ENCODE measurements around the gene PSME2. TPM values are rescaled to one million over a fixed set of nuclear protein-coding genes. Genes with fewer than 3 reads are reported as not detected.

The PSME2 gene
- polyA plus RNA-seq, 1 donor from 2014 or later = 73.3 TPM

GRCh38 chr14:24151404-24152080 is 5.1 kb upstream of the PSME2 start:
- Histone ChIP-seq H3K79me2 (replicated peaks; ENCODE audit: insufficient read depth, low read length) (peaks cover 9% of the 10 kb centered on the region), H3K4me2 (ENCODE audit: low read length) (no peak overlapping the region), H3F3A (ENCODE audit: insufficient read depth, low read length, poor library complexity, severe bottlenecking) (no peaks in the 10 kb centered on the region), H3K4me3 (ENCODE audit: low read length) (no peak overlapping the region), H3K36me3 (ENCODE audit: insufficient read depth, low read length) (no peaks in the 10 kb centered on the region), H3K9me3 (ENCODE audit: low read length) (no peaks in the 10 kb centered on the region), H2AFZ (ENCODE audit: low read depth, low read length) (no peak overlapping the region), H3K9me2 (ENCODE audit: insufficient read depth, low read length) (no peaks in the 10 kb centered on the region), H3K9ac (ENCODE audit: low read length) (no peak overlapping the region), H4K20me1 (ENCODE audit: insufficient read depth) (no peaks in the 10 kb centered on the region), H3K27me3 (ENCODE audit: insufficient read depth, low read depth, low read length) (no peaks in the 10 kb centered on the region), H3K27ac (ENCODE audit: low read length) (no peak overlapping the region)
- TF ChIP-seq, protein P1, sequence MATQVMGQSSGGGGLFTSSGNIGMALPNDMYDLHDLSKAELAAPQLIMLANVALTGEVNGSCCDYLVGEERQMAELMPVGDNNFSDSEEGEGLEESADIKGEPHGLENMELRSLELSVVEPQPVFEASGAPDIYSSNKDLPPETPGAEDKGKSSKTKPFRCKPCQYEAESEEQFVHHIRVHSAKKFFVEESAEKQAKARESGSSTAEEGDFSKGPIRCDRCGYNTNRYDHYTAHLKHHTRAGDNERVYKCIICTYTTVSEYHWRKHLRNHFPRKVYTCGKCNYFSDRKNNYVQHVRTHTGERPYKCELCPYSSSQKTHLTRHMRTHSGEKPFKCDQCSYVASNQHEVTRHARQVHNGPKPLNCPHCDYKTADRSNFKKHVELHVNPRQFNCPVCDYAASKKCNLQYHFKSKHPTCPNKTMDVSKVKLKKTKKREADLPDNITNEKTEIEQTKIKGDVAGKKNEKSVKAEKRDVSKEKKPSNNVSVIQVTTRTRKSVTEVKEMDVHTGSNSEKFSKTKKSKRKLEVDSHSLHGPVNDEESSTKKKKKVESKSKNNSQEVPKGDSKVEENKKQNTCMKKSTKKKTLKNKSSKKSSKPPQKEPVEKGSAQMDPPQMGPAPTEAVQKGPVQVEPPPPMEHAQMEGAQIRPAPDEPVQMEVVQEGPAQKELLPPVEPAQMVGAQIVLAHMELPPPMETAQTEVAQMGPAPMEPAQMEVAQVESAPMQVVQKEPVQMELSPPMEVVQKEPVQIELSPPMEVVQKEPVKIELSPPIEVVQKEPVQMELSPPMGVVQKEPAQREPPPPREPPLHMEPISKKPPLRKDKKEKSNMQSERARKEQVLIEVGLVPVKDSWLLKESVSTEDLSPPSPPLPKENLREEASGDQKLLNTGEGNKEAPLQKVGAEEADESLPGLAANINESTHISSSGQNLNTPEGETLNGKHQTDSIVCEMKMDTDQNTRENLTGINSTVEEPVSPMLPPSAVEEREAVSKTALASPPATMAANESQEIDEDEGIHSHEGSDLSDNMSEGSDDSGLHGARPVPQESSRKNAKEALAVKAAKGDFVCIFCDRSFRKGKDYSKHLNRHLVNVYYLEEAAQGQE (IDR thresholded peaks at IDR 0.05; ENCODE audit: borderline replicate concordance) = no peak
- TF ChIP-seq EP300 (conservative IDR thresholded peaks at IDR 0.05; ENCODE audit: poor library complexity, severe bottlenecking) = no peak
- TF ChIP-seq POLR2AphosphoS5 (IDR thresholded peaks at IDR 0.05) = no peak
- TF ChIP-seq RAD21 (conservative IDR thresholded peaks at IDR 0.05) = no peak
- no peak for TF ChIP-seq EZH2 (IDR thresholded peaks at IDR 0.05; ENCODE audit: borderline replicate concordance, insufficient read depth, low read length, poor library complexity, severe bottlenecking)
- no peak for TF ChIP-seq SMC3 (conservative IDR thresholded peaks at IDR 0.05; ENCODE audit: poor library complexity)
- TF ChIP-seq MXI1 (conservative IDR thresholded peaks at IDR 0.05; ENCODE audit: poor library complexity, severe bottlenecking) = no peak
- TF ChIP-seq, protein P2, sequence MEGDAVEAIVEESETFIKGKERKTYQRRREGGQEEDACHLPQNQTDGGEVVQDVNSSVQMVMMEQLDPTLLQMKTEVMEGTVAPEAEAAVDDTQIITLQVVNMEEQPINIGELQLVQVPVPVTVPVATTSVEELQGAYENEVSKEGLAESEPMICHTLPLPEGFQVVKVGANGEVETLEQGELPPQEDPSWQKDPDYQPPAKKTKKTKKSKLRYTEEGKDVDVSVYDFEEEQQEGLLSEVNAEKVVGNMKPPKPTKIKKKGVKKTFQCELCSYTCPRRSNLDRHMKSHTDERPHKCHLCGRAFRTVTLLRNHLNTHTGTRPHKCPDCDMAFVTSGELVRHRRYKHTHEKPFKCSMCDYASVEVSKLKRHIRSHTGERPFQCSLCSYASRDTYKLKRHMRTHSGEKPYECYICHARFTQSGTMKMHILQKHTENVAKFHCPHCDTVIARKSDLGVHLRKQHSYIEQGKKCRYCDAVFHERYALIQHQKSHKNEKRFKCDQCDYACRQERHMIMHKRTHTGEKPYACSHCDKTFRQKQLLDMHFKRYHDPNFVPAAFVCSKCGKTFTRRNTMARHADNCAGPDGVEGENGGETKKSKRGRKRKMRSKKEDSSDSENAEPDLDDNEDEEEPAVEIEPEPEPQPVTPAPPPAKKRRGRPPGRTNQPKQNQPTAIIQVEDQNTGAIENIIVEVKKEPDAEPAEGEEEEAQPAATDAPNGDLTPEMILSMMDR (IDR thresholded peaks at IDR 0.05; ENCODE audit: poor library complexity, severe bottlenecking) = no peak
- TF ChIP-seq TAF1 (IDR thresholded peaks at IDR 0.05; ENCODE audit: low read depth) = no peak

- H3K4me3 ChIP-seq (ENCODE audit: low read length) = no peak overlapping the region
- no peaks in the 10 kb centered on the region for H3K36me3 ChIP-seq (ENCODE audit: insufficient read depth, low read length)
These were observed 4.6 kb upstream of the PSME2 start for GRCh38 chr14:24150993-24151392.

More at GRCh38 chr14:24150993-24151392, 4.6 kb upstream of the PSME2 start:
- Histone ChIP-seq H3K9ac (ENCODE audit: low read length) (no peak overlapping the region), H3K27me3 (ENCODE audit: insufficient read depth, low read depth, low read length) (no peaks in the 10 kb centered on the region), H3K9me3 (ENCODE audit: low read length) (no peaks in the 10 kb centered on the region), H2AFZ (ENCODE audit: low read depth, low read length) (no peak overlapping the region), H4K20me1 (ENCODE audit: insufficient read depth) (no peaks in the 10 kb centered on the region), H3K9me2 (ENCODE audit: insufficient read depth, low read length) (no peaks in the 10 kb centered on the region), H3K27ac (ENCODE audit: low read length) (no peak overlapping the region), H3K4me2 (ENCODE audit: low read length) (no peak overlapping the region), H3F3A (ENCODE audit: insufficient read depth, low read length, poor library complexity, severe bottlenecking) (no peaks in the 10 kb centered on the region), H3K79me2 (replicated peaks; ENCODE audit: insufficient read depth, low read length) (peaks cover 9% of the 10 kb centered on the region)
- TF ChIP-seq RAD21 (conservative IDR thresholded peaks at IDR 0.05) (no peak), POLR2AphosphoS5 (IDR thresholded peaks at IDR 0.05) (no peak), TAF1 (IDR thresholded peaks at IDR 0.05; ENCODE audit: low read depth) (no peak), EZH2 (IDR thresholded peaks at IDR 0.05; ENCODE audit: borderline replicate concordance, insufficient read depth, low read length, poor library complexity, severe bottlenecking) (no peak), SMC3 (conservative IDR thresholded peaks at IDR 0.05; ENCODE audit: poor library complexity) (no peak), EP300 (conservative IDR thresholded peaks at IDR 0.05; ENCODE audit: poor library complexity, severe bottlenecking) (no peak), MXI1 (conservative IDR thresholded peaks at IDR 0.05; ENCODE audit: poor library complexity, severe bottlenecking) (no peak)
- TF ChIP-seq, protein P1 (IDR thresholded peaks at IDR 0.05; ENCODE audit: borderline replicate concordance) = no peak
- TF ChIP-seq, protein P2 (IDR thresholded peaks at IDR 0.05; ENCODE audit: poor library complexity, severe bottlenecking) = no peak

All from neural cell (in vitro differentiated cells).